HL-60 (cell line): ENCODE measurements around the gene ABHD8.

ENCODE experiments used
- DNase-seq, 2 experiments: peaks; one replicate each; pipeline ENCODE4 v3.0.0-alpha.2; 2010 to 2020; ENCODE audit warnings: low read depth in 1 of 2, low spot score in 1 of 2
- H3K27ac ChIP-seq: fragments of 250-450 bp; sonication (Bioruptor Pico); replicated peaks from 2 replicates; pipeline ENCODE4 v1.5.1; 2020; ENCODE audit warnings: mild to moderate bottlenecking, moderate library complexity
- H3K27me3 ChIP-seq: fragments of 250-450 bp; sonication (Bioruptor Pico); 2 replicates; pipeline ENCODE4 v1.5.1; 2021; ENCODE audit warnings: mild to moderate bottlenecking, moderate library complexity; ENCODE audit not compliant: insufficient read depth, poor library complexity, severe bottlenecking
- H3K4me3 ChIP-seq: replicated peaks from 2 replicates; pipeline ENCODE4 v1.5.1; 2011; ENCODE audit warnings: mild to moderate bottlenecking, control low read depth, low read length; ENCODE audit not compliant: insufficient read depth
- CTCF ChIP-seq: IDR thresholded peaks from one replicate; pipeline ENCODE4 v1.5.1; 2011; ENCODE audit warnings: low read length, control low read depth, inconsistent platforms; ENCODE audit not compliant: insufficient read depth
- GABPA ChIP-seq: IDR thresholded peaks from 2 replicates; pipeline ENCODE4 v1.6.1; 2012; ENCODE audit warnings: low read depth
- POLR2AphosphoS5 ChIP-seq: IDR thresholded peaks from 2 replicates; pipeline ENCODE4 v1.6.1; 2012; ENCODE audit warnings: low read depth
- REST ChIP-seq: IDR thresholded peaks from 2 replicates; pipeline ENCODE4 v1.6.1; 2012; ENCODE audit warnings: low read depth; ENCODE audit not compliant: insufficient replicate concordance
- SPI1 ChIP-seq: IDR thresholded peaks from 2 replicates; pipeline ENCODE4 v1.6.1; 2012; ENCODE audit warnings: low read depth, mild to moderate bottlenecking, borderline replicate concordance

Gene ABHD8

GRCh38 chr19:17329366-17330261 lies 26.4 kb upstream of the ABHD8 start:
- TF ChIP-seq SPI1 (no peak), CTCF (no peak), GABPA (no peak), POLR2AphosphoS5 (no peak), REST (no peak)
- no peak for DNase-seq
- Histone ChIP-seq H3K27ac (no peak overlapping the region), H3K27me3 (peaks cover 27% of the 10 kb centered on the region), H3K4me3 (no peak overlapping the region)

GRCh38 chr19:17328517-17329365 lies 25.5 kb upstream of the ABHD8 start:
- no peak for DNase-seq
- Histone ChIP-seq H3K27ac (no peak overlapping the region), H3K27me3 (peaks cover 27% of the 10 kb centered on the region), H3K4me3 (0 out of 2 replicates have a peak overlapping the region, but pooled peaks have one; percentile 15)
- TF ChIP-seq POLR2AphosphoS5, result no peak
- TF ChIP-seq SPI1, result no peak
- no peak for TF ChIP-seq REST
- no peak for TF ChIP-seq CTCF
- TF ChIP-seq GABPA, result no peak

GRCh38 chr19:17327654-17328516 lies 24.7 kb upstream of the ABHD8 start:
- TF ChIP-seq SPI1, result no peak
- no peak for TF ChIP-seq GABPA
- no peak for TF ChIP-seq POLR2AphosphoS5
- TF ChIP-seq CTCF, result no peak
- TF ChIP-seq REST, result no peak
- Histone ChIP-seq H3K27me3 (peaks cover 27% of the 10 kb centered on the region), H3K4me3 (0 out of 2 replicates have a peak overlapping the region, but pooled peaks have one; percentile 15), H3K27ac (no peak overlapping the region)
- peak in 1 of 2 experiments; percentile 33 for DNase-seq
